ENCODE measurements around the gene APP.
"Not testable (repeated sequence)": the region's sequence is repeated elsewhere in the genome, so short reads cannot be mapped to it uniquely, and the experiment has no call there.

APP gene

DNA sequence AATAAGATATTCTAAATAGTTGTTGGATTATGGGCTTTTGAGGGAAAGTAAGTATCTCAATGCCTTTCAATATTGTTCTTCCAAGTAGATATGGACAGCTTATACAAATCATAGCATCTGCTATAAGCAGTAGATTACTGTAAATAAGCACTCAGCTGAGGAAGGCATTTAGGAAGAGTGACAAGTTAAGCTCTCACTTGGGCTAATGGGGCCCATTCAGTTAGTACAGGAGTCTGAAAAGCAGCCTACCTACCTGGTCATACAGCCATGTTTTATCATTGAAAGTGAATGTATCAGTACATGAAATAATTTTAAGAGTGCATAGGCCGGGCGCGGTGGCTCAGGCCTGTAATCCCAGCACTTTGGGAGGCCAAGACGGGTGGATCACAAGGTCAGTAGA, 73.1 kb downstream of the APP start:
- no peak for DNase-seq (ENCODE audit: low spot score)

- DNase-seq (ENCODE audit: low spot score) = no peak
These were observed 73.8 kb downstream of the APP start for GRCh38 chr21:26096494-26097371.

DNA sequence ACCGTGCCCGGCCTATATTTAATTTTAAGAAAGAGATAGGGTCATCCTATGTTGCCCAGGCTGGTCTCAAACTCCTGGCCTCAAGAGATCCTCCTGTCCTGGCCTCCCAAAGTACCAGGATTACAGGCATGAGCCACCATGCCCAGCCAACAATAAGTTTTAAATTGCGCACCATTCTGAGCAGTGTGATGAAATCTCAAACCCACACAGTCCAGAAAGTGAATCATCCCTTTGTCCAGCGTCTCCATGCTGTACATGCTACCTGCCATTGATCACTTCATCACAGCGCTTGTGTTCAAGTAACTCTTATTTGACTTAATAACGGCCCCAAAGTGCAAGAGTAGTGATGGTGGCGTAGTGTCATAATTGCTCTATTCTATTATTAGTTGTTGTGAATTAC, 75.4 kb downstream of the APP start:
- no peak for DNase-seq (ENCODE audit: low spot score)

GRCh38 chr21:26093122-26093521, 77.4 kb downstream of the APP start:
- no peak for DNase-seq (ENCODE audit: low spot score)

- DNase-seq (ENCODE audit: low spot score) = no peak
These were observed 79.0 kb downstream of the APP start for GRCh38 chr21:26091480-26092018.

DNA sequence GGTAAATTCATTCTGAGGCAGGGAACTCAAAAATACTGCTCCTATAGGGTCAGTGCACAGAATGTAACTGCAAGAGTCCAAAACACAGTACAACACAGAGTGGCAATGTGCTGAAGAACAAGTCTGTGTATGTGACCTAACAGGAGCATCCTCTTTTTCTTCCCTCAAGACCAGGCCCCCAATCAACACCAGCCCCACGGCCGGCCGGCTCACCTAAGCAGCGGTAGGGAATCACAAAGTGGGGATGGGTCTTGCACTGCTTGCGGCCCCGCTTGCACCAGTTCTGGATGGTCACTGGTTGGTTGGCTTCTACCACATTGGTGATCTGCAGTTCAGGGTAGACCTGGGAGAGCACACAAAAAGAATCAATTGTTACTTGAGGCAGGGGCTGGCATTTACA, 80.8 kb downstream of the APP start:
- no peak for DNase-seq (ENCODE audit: low spot score)

- no peak for DNase-seq (ENCODE audit: low spot score)
These were observed 83.2 kb downstream of the APP start for GRCh38 chr21:26087223-26087918.

GRCh38 chr21:26085882-26086281, 84.7 kb downstream of the APP start:
- no peak for DNase-seq (ENCODE audit: low spot score)

DNA sequence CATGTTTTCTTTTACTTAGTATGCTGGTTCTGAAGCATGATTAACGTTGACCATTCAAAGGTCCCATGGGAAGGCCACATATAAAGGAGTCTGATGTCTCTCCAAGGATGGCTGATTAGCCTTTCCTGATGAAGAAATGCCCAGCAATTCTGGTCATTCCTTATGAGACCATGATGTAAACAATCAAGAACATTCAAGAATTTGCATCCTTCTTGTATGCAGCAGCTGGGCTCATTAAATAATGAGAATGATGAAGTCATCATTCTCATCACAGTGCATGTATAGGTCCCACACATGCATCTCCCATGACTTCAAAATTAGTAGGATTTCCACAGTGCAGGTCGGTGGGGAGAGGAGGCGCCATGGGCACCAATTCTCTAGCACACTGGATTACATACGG, 85.4 kb downstream of the APP start:
- no peak for DNase-seq (ENCODE audit: low spot score)

DNA sequence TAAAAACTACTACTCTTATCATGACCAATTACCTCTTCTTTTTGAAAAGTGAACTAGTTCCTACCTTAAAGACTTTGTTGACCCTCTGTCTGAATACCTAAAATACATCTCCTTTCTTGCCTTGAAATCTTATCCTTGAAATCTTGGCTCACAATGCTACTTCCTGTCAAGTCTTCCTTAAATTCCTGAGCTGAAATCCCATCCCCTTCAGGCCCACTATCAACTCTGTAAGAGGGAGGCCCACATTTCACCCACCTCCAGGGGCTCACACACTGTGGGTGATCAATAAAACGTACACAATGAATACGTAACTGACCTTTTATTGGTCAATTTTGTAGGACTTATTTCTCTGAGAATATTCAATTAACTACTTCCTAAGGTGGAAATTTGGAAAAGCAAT, 88.0 kb downstream of the APP start:
- DNase-seq (ENCODE audit: low spot score) = no peak

GRCh38 chr21:26081175-26081760, 89.3 kb downstream of the APP start:
- DNase-seq (ENCODE audit: low spot score) = not testable (repeated sequence)

DNA sequence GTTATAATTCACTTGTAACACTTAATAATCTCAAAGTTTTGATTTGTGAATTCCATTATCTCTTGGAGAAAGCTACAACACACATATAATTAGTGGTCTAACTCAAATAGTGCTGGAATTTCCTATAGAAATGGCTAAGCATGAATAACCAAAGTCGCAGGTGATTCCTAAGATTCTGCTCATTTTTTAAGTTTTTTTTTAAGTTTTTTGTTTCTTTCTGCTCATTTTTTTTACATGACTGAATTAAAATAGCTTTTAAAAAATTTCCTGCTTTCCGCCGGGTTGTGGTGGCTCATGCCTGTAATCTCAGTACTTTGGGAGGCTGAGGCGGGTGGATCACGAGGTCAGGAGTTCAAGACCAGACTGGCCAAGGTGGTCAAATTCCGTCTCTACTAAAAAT, 90.4 kb downstream of the APP start:
- DNase-seq (ENCODE audit: low spot score) = no peak

- no peak for DNase-seq (ENCODE audit: low spot score)
These were observed 91.2 kb downstream of the APP start for GRCh38 chr21:26079366-26079765.

GRCh38 chr21:26077521-26077920, 93.0 kb downstream of the APP start:
- no peak for DNase-seq (ENCODE audit: low spot score)

GRCh38 chr21:26072666-26073615, 97.6 kb downstream of the APP start:
- DNase-seq (ENCODE audit: low spot score) = no peak

- peak; percentile 43 for DNase-seq (ENCODE audit: low spot score)
These were observed 99.6 kb downstream of the APP start for GRCh38 chr21:26070822-26071425.

- DNase-seq (ENCODE audit: low spot score) = no peak
These were observed 100.4 kb downstream of the APP start for GRCh38 chr21:26070121-26070520.

- DNase-seq (ENCODE audit: low spot score) = no peak
These were observed 101.8 kb downstream of the APP start for GRCh38 chr21:26068776-26069175.

DNA sequence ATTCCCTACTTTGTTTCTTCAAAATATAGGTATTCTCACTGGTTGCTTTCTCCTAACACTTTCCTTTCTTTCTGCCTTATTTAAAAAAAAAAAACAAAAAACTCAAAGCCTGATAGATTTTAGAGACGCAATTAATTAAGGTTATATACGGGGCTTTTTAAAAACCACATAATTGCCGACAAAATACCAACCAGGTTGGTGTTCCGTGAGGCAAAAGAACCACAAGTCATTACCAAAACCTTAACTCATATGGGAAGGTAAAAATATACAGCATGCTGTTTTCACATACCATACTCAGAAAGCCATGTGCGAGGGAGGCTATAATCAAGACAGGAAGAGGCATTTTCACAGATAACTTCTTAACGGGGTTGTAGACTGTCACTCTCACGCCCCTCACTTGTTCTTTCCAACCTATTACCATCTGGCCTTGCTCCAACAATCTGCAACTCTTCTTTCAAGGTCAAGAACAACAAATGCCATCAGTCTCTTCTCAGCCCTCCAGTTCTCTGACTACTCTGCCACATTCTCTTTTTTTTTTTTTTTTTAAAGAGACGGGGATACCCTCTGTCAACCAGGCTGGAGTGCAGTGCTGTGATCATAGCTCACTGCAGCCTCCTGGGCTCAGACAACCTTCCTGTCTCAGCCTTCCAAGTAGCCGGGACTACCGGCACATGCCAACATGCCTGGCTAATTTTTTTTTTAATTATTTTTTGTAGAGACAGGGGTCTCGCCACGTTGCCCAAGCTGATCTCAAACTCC, 102.6 kb downstream of the APP start:
- no peak for DNase-seq (ENCODE audit: low spot score)

- DNase-seq (ENCODE audit: low spot score) = no peak
These were observed 106.1 kb downstream of the APP start for GRCh38 chr21:26064506-26064905.

All from CD4-positive, alpha-beta T cell treated with Interleukin-6 at 100 ng/mL for 8 hours (primary cell).